Measurements from ENCODE around the gene MRPS6.

Gene MRPS6

DNA sequence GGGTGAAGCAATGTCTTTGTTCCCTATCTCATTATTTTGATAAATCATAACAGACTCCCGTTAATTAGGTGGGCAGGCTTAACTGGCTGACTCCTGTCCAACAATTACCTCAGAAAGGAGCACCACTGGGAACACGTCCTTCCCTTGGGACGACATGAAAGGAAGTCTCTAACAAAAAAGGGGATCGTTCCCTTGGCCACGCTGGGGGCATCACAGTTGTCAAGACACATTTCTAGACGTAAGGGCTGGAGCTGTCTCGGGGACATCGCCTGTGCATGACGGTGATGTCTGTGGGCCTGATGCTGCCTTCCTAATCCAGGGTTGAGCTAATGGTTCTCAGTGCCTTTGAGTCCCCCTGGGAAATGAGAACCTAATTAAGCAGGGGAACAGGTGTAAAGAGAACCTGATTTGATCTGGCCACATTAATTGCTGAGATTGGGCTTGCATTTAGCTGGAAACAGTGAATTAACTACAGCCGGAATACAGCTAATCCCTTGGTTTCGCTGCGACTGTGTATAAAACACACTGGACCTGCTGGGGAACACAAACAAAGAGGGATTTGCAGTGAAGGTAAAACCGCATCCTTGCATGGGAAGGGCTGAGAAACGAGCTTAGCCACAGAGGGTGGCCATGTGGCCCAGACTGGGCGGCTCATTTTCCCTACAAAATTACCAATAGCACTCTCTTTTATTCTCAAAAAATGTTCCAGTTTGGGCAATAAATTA, 111.8 kb downstream of the MRPS6 start:
- H3K27ac ChIP-seq = no peak overlapping the region
- no peak for TF ChIP-seq CTCF (IDR thresholded peaks at IDR 0.05)
- TF ChIP-seq ZFX (IDR thresholded peaks at IDR 0.05; ENCODE audit: borderline replicate concordance) = no peak

DNA sequence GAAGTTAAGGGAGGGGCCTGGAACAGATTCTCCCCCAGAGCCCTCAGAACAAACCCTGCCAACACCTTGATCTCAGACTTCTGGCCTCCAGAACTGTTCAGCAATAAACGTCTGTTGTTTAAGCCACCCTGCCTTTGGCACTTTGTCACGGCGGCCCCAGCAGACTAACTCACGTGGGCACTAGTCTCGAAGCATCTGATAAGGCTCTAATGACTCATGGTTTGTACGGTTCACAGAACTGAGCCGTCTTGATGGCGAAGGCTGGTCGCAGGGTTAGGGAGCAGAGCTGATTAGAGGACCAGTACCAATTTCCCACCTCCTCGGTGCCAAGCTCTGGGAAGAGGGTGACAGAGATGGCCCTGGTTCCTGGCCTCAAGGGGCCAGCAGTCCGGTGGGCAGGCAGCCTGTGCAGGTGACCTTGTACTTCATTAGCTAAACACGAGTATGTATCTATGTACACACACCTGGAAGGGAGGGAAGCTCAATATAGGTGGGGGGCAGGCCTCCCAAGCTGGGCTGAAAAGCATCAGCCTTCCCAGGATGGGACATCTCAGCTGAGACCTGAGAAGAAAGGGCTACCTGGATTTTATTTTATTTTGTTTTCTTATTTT, 112.8 kb downstream of the MRPS6 start:
- TF ChIP-seq ZFX (IDR thresholded peaks at IDR 0.05; ENCODE audit: borderline replicate concordance) = no peak
- TF ChIP-seq CTCF (IDR thresholded peaks at IDR 0.05) = no peak
- no peak overlapping the region for H3K27ac ChIP-seq

DNA sequence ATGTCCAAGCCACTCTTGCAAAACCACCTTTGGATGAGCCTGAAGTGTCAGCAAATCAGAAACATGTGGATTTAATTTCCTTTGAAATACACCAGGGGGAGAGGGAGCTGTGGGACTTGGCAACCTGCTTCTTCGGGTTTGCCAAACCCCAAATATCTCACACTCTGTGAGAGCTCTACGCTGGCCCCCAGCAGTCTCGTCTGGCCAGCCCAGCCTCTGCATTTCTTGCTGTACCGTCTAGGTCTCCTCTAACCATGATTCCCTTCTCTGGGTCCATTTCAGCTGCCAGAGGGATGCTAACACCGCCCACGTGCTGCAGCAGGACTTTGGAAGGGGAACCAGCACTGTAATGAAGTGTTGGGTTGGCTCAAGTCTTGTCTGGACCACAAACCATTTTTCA, 114.6 kb downstream of the MRPS6 start:
- no peak overlapping the region for H3K27ac ChIP-seq
- TF ChIP-seq ZFX (IDR thresholded peaks at IDR 0.05; ENCODE audit: borderline replicate concordance) (no peak), CTCF (IDR thresholded peaks at IDR 0.05) (no peak)

GRCh38 chr21:34189506-34189905, 116.1 kb downstream of the MRPS6 start:
- H3K27ac ChIP-seq = no peak overlapping the region
- TF ChIP-seq ZFX (IDR thresholded peaks at IDR 0.05; ENCODE audit: borderline replicate concordance) (no peak), CTCF (IDR thresholded peaks at IDR 0.05) (no peak)

DNA sequence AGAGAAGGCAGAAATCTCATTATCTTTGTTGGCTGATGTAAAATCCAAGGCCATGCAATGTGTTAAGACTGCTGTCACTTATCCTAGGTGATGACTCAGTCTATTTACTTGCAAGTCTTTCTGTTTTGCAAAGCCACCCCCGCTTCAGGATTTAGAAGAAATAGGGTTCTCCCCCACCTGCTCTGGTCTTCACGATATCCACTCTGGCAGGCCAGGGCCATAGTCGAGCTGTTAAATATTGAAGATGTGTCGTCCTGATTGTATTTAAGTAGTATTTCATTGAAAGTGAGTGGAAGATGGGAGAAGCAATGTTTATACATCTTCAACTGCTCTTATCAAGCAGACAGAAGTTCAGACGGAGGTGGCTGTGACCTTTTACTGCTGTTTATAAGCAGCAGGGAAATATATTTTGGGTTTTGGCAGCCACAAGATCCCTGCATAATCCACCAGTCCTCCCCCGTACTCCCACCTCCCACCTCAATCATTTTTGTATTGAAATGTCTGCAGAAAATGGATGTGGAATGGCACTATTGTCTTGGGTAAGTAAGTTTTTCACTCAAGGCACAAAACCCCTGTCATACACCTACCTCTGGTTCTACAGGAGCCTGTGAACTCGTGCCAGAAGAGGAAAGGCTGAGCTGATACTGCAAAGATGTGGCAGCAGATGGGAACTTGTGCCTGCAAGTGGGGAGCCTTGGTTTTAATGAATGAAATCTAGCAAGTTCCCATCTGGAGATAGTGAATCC, 117.4 kb downstream of the MRPS6 start:
- no peak overlapping the region for H3K27ac ChIP-seq
- TF ChIP-seq ZFX (IDR thresholded peaks at IDR 0.05; ENCODE audit: borderline replicate concordance) (no peak), CTCF (IDR thresholded peaks at IDR 0.05) (no peak)

- TF ChIP-seq ZFX (IDR thresholded peaks at IDR 0.05; ENCODE audit: borderline replicate concordance) (no peak), CTCF (IDR thresholded peaks at IDR 0.05) (no peak)
- H3K27ac ChIP-seq = no peak overlapping the region
Observed at GRCh38 chr21:34191876-34192275, 118.5 kb downstream of the MRPS6 start.

All from 22Rv1 (cell line).